Pancreas (tissue), 10 donors: ENCODE results near the gene EARS2. TPM values are rescaled to one million over a fixed set of nuclear protein-coding genes. Genes with fewer than 3 reads are reported as not detected.

ENCODE experiments used
- ATAC-seq, 4 donors: fragments of 200-7000 bp; cut with Tn5 transposase; one replicate each; pipeline versions ENCODE4 v1.8.0 to v1.9.1; 2020; ENCODE audit warnings: mild to moderate bottlenecking in 4 of 4, moderate library complexity in 4 of 4
- DNase-seq, 6 donors: peaks; one replicate each; pipeline ENCODE4 v3.0.0-alpha.2; 2020
- FAIRE-seq: peaks from 2 replicates; lab custom pipeline; 2012; peaks lifted over from hg19 to GRCh38; lab: Jason Lieb, UNC
- H3K27ac ChIP-seq, 4 donors: fragments of 200-600 bp; sonication (generic); 1 replicate in 3 of 4; 2 replicates in 1 of 4; pipeline versions ENCODE4 v1.5.0 to v1.8.0; 2020
- H3K27me3 ChIP-seq, 4 donors: fragments of 200-600 bp; one replicate each; pipeline ENCODE4 v1.8.0; 2021
- H3K36me3 ChIP-seq, 3 donors: fragments of 200-600 bp; sonication (generic) in 1 of 3; one replicate each; pipeline versions ENCODE4 v1.5.0 to v1.8.0; 2020 to 2021
- H3K4me1 ChIP-seq, 3 donors: fragments of 200-600 bp; one replicate each; pipeline ENCODE4 v1.8.0; 2021
- H3K4me3 ChIP-seq, 4 donors: fragments of 200-600 bp; sonication (generic) in 2 of 4; one replicate each; pipeline versions ENCODE4 v1.5.0 to v1.8.0; 2020 to 2021
- H3K9me3 ChIP-seq, 4 donors: fragments of 200-600 bp; one replicate each; pipeline ENCODE4 v1.8.0; 2021
- WGBS, 2 donors: extraction: QIAGEN DNeasy Blood & Tissue Kit; methylation state at CpG; one replicate each; pipeline ENCODE4 v1.1.7; 2013; 5-methylcytosine and 5-hydroxymethylcytosine counted together
- intact Hi-C, 3 donors: fragments of 100-400 bp; cut with DNase I; formaldehyde crosslinking; loops; one replicate each; pipeline versions ENCODE4 v1.11.1 to v1.14.2; 2022
- polyA plus RNA-seq, 2 donors: library from polyadenylated mRNA; stranded (reverse); fragments of 200-250 nt; gene quantifications; one replicate each; pipeline ENCODE4 v1.2.3, GENCODE V29; 2013
- total RNA-seq, 6 donors: library from RNA; stranded (reverse); fragmentation: NEBNext Ultra II Directional in 4 of 6; extraction: Animal tissue kit (Norgen Biotek cat#: 25700) in 4 of 6; gene quantifications; one replicate each; pipeline versions ENCODE4 v1.2.1 to v1.2.4, GENCODE V29; 2021 to 2023
- TF ChIP-seq, protein P1 (sequence below), 4 donors: fragments of 200-600 bp; sonication (generic) in 3 of 4; IDR thresholded peaks; one replicate each; pipeline versions ENCODE4 v1.5.0 to v1.8.0; 2021; ENCODE audit warnings: antibody characterized with exemption in 4 of 4
- donor health status: healthy with polysubstance abuse.
- donor health status: DM: no; HTN: no; CAD: no; lungs with moderate emphysema.
- donor health status: DM: no; HTN: no; CAD: no.
- donor health status: control.
- donor health status: control.
- donor health status: Bipolar disorder and iron deficiency.
- donor health status: DM: yes; HTN: yes; CAD: no.
- donor health status: DM: no; HTN: no; CAD: no.
- donor health status: DM: no; HTN: no; CAD: no.
- donor health status: DM: yes; HTN: yes; CAD: no.

The EARS2 gene
- total and polyA plus RNA-seq, 8 donors: 8.2 to 11.6 (median 10.9) TPM

GRCh38 chr16:23535901-23536300 lies 21.2 kb downstream of the EARS2 start:
- no peak for DNase-seq
- TF ChIP-seq, protein P1, sequence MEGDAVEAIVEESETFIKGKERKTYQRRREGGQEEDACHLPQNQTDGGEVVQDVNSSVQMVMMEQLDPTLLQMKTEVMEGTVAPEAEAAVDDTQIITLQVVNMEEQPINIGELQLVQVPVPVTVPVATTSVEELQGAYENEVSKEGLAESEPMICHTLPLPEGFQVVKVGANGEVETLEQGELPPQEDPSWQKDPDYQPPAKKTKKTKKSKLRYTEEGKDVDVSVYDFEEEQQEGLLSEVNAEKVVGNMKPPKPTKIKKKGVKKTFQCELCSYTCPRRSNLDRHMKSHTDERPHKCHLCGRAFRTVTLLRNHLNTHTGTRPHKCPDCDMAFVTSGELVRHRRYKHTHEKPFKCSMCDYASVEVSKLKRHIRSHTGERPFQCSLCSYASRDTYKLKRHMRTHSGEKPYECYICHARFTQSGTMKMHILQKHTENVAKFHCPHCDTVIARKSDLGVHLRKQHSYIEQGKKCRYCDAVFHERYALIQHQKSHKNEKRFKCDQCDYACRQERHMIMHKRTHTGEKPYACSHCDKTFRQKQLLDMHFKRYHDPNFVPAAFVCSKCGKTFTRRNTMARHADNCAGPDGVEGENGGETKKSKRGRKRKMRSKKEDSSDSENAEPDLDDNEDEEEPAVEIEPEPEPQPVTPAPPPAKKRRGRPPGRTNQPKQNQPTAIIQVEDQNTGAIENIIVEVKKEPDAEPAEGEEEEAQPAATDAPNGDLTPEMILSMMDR (IDR thresholded peaks at IDR 0.05): no peak
- H3K4me3 ChIP-seq: no peak overlapping the region
- no peak overlapping the region for H3K27ac ChIP-seq
- FAIRE-seq: no peak
- peaks cover 0 to 34% (median 12%) of the 10 kb centered on the region in 3 donors for H3K36me3 ChIP-seq
- H3K27me3 ChIP-seq: no peaks in the 10 kb centered on the region
- 60 to 68% methylated on average over 2 of the region's 2 CpGs for WGBS, 2 donors
- intact Hi-C loops: no loop called here
- H3K9me3 ChIP-seq: no peaks in the 10 kb centered on the region
- no peak for ATAC-seq
- H3K4me1 ChIP-seq: no peaks in the 10 kb centered on the region

- Histone ChIP-seq H3K36me3 (peaks cover 0 to 34% (median 12%) of the 10 kb centered on the region in 3 donors), H3K27ac (no peak overlapping the region), H3K4me1 (no peaks in the 10 kb centered on the region), H3K27me3 (no peaks in the 10 kb centered on the region), H3K9me3 (no peaks in the 10 kb centered on the region), H3K4me3 (no peak overlapping the region)
- WGBS, 2 donors: 95 to 97% methylated on average over 19 of the region's 19 CpGs
- no peak for FAIRE-seq
- intact Hi-C loops: no loop called here
- peak in 1 of 6 donors; percentile 69 for DNase-seq
- no peak for ATAC-seq
- TF ChIP-seq, protein P1 (IDR thresholded peaks at IDR 0.05): no peak
These were observed 22.0 kb downstream of the EARS2 start for GRCh38 chr16:23534868-23535860.

DNA sequence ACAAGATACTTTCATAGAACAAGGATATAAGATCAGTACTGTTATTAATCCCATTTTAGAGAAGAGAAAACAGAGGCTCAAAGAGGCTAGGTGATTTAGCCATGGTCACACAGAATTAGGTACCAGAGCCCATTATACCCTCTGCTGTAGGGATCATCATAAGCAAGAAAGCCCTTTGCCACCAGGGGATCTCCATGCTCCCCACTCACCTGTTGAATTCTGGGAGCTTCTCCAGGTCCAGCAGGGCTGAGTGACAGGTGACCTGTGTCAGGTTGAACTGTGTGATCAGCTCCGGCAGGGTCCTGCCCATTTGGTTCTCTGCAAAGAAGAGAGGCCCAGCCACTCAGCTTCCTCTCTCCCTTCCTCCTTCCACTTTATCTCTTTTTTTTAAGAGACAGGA lies 24.7 kb downstream of the EARS2 start:
- intact Hi-C loops: no loop called here
- H3K4me3 ChIP-seq: no peak overlapping the region
- no peak overlapping the region for H3K27ac ChIP-seq
- peaks cover 11 to 17% (median 17%) of the 10 kb centered on the region in 3 donors for H3K4me1 ChIP-seq
- DNase-seq (no peak), ATAC-seq (no peak), FAIRE-seq (no peak)
- H3K9me3 ChIP-seq: no peaks in the 10 kb centered on the region
- no peaks in the 10 kb centered on the region for H3K27me3 ChIP-seq
- TF ChIP-seq, protein P1 (IDR thresholded peaks at IDR 0.05): no peak
- 89 to 97% methylated on average over 1 of the region's 1 CpG for WGBS, 2 donors
- peaks cover 0 to 34% (median 12%) of the 10 kb centered on the region in 3 donors for H3K36me3 ChIP-seq

DNA sequence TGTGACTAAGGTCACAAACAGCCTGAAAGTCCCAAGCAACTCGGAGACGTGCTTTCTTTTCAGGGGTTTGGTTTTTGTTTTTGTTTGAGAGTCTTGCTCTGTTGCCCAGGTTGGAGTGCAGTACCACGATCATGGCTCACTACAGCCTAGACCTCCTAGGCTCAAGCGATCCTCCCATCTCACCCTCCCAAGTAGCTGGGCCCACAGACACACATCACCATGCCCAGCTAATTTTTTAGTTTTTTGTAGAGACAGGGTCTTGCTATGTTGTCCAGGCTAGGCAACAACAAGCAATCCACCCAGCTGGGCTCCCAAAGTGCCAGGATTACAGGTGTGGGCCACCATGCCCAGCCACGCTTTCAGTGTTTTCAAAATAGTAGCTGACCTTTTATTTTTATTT lies 27.1 kb downstream of the EARS2 start:
- intact Hi-C loops: no loop called here
- H3K27ac ChIP-seq: peak overlapping the region in 1 of 4 donors; percentile 68
- no peak for ATAC-seq

More for the DNA sequence above, 27.1 kb downstream of the EARS2 start:
- FAIRE-seq (no peak), DNase-seq (no peak)
- H3K27me3 ChIP-seq: no peaks in the 10 kb centered on the region
- peaks cover 0 to 31% (median 12%) of the 10 kb centered on the region in 3 donors for H3K36me3 ChIP-seq
- peaks cover 11 to 19% (median 17%) of the 10 kb centered on the region in 3 donors for H3K4me1 ChIP-seq
- TF ChIP-seq, protein P1 (IDR thresholded peaks at IDR 0.05): no peak
- WGBS, 2 donors: 96 to 97% methylated on average over 5 of the region's 5 CpGs
- no peaks in the 10 kb centered on the region for H3K9me3 ChIP-seq
- H3K4me3 ChIP-seq: no peak overlapping the region
